CD14-positive monocyte (primary cell): ENCODE measurements around the gene AARSD1. TPM values are rescaled to one million over a fixed set of nuclear protein-coding genes. Genes with fewer than 3 reads are reported as not detected.

Source experiments
- DNase-seq, 3 donors: peaks; one replicate each; pipeline ENCODE4 v3.0.0-alpha.2; 2011 to 2022
- H2AFZ ChIP-seq: 2 replicates; pipeline ENCODE4 v1.6.0; 2012; ENCODE audit warnings: mild to moderate bottlenecking, low read depth, low read length, inconsistent platforms; ENCODE audit not compliant: insufficient read depth, poor library complexity, severe bottlenecking
- H3K27ac ChIP-seq, 2 donors: 1 replicate in 1 of 2; 2 replicates in 1 of 2; pipeline ENCODE4 v1.5.1; 2012 to 2013; ENCODE audit warnings: low read length in 2 of 2, control low read depth in 1 of 2, inconsistent platforms in 1 of 2, low read depth in 1 of 2, mild to moderate bottlenecking in 1 of 2
- H3K27me3 ChIP-seq, 2 donors: one replicate each; pipeline versions ENCODE4 v1.6.0 to v1.6.1; 2011 to 2013; ENCODE audit warnings: low read length in 2 of 2; ENCODE audit not compliant: control insufficient read depth in 2 of 2, insufficient read depth in 2 of 2
- H3K36me3 ChIP-seq, 2 donors: replicated peaks in 1 of 2; 1 replicate in 1 of 2; 2 replicates in 1 of 2; pipeline versions ENCODE4 v1.5.1 to v1.6.1; 2012 to 2013; ENCODE audit warnings: low read length in 2 of 2, control low read depth in 1 of 2, inconsistent platforms in 1 of 2, mild to moderate bottlenecking in 1 of 2; ENCODE audit not compliant: insufficient read depth in 2 of 2, control insufficient read depth in 1 of 2
- H3K4me1 ChIP-seq, 2 donors: 1 replicate in 1 of 2; 2 replicates in 1 of 2; pipeline versions ENCODE4 v1.5.1 to v1.6.1; 2012 to 2013; ENCODE audit warnings: low read length in 2 of 2, control low read depth in 1 of 2, inconsistent platforms in 1 of 2, mild to moderate bottlenecking in 1 of 2, moderate library complexity in 1 of 2; ENCODE audit not compliant: insufficient read depth in 2 of 2, control insufficient read depth in 1 of 2
- H3K4me2 ChIP-seq: replicated peaks from 2 replicates; pipeline ENCODE3; 2012; ENCODE audit warnings: low read length, moderate library complexity, mild to moderate bottlenecking; ENCODE audit not compliant: poor library complexity, severe bottlenecking; ENCODE audit errors: extremely low read depth
- H3K4me3 ChIP-seq, 3 experiments: fragments of 200-600 bp in 1 of 3; sonication (generic) in 1 of 3; replicated peaks in 1 of 3; 1 replicate in 2 of 3; 2 replicates in 1 of 3; pipeline ENCODE4 v1.5.1; 2011 to 2013; ENCODE audit warnings: low read length in 3 of 3, mild to moderate bottlenecking in 3 of 3, control low read depth in 2 of 3, low read depth in 2 of 3, inconsistent platforms in 1 of 3, moderate library complexity in 1 of 3
- H3K79me2 ChIP-seq: 2 replicates; pipeline ENCODE4 v1.6.0; 2012; ENCODE audit warnings: mild to moderate bottlenecking, control low read depth, inconsistent platforms, low read length, moderate library complexity; ENCODE audit not compliant: insufficient read depth
- H3K9ac ChIP-seq: 2 replicates; pipeline ENCODE4 v1.6.0; 2017; ENCODE audit warnings: low read length, mild to moderate bottlenecking; ENCODE audit not compliant: insufficient read depth, poor library complexity, severe bottlenecking
- H3K9me3 ChIP-seq, 2 donors: replicated peaks in 1 of 2; 1 replicate in 1 of 2; 2 replicates in 1 of 2; pipeline versions ENCODE4 v1.5.1 to v1.6.1; 2012 to 2013; ENCODE audit warnings: low read length in 2 of 2, control low read depth in 1 of 2; ENCODE audit not compliant: control insufficient read depth in 1 of 2, insufficient read depth in 1 of 2
- H4K20me1 ChIP-seq: 2 replicates; pipeline ENCODE4 v1.6.0; 2012; ENCODE audit warnings: mild to moderate bottlenecking, low read length, control low read depth, moderate library complexity; ENCODE audit not compliant: insufficient read depth
- H3K27ac Mint-ChIP-seq, 7 donors: one replicate each; pipeline ENCODE4 v1.8.0; 2020; ENCODE audit warnings: mild to moderate bottlenecking in 7 of 7, mixed read lengths in 7 of 7, moderate library complexity in 6 of 7, inconsistent platforms in 2 of 7
- H3K27me3 Mint-ChIP-seq, 3 donors: one replicate each; pipeline ENCODE4 v1.8.0; 2021 to 2022; ENCODE audit warnings: low read depth in 3 of 3, mild to moderate bottlenecking in 3 of 3, mixed read lengths in 3 of 3, moderate library complexity in 3 of 3, inconsistent platforms in 1 of 3
- H3K36me3 Mint-ChIP-seq, 2 donors: one replicate each; pipeline ENCODE4 v1.8.0; 2020; ENCODE audit warnings: mixed read lengths in 2 of 2, inconsistent platforms in 1 of 2, mild to moderate bottlenecking in 1 of 2
- H3K4me1 Mint-ChIP-seq: one replicate; pipeline ENCODE4 v1.8.0; 2020; ENCODE audit warnings: mild to moderate bottlenecking, mixed read lengths
- H3K4me3 Mint-ChIP-seq, 2 donors: one replicate each; pipeline ENCODE4 v1.8.0; 2020; ENCODE audit warnings: mild to moderate bottlenecking in 2 of 2, mixed read lengths in 2 of 2, moderate library complexity in 1 of 2
- H3K9me3 Mint-ChIP-seq, 7 donors: one replicate each; pipeline ENCODE4 v1.8.0; 2020 to 2022; ENCODE audit warnings: mixed read lengths in 7 of 7, mild to moderate bottlenecking in 6 of 7, moderate library complexity in 6 of 7, inconsistent platforms in 2 of 7
- CTCF ChIP-seq: fragments of 200-600 bp; IDR thresholded peaks from one replicate; pipeline ENCODE4 v1.8.0; 2022; ENCODE audit warnings: antibody characterized with exemption, mild to moderate bottlenecking
- WGBS: methylation state at CpG from one replicate; pipeline ENCODE4 v1.1.5; 2013; ENCODE audit warnings: missing lambda C conversion rate; ENCODE audit not compliant: insufficient coverage; 5-methylcytosine and 5-hydroxymethylcytosine counted together
- intact Hi-C, 2 donors: fragments of 100-400 bp; cut with micrococcal nuclease; formaldehyde crosslinking; loops; one replicate each; pipeline versions ENCODE4 v1.15.0 to v1.15.1; 2023
- polyA plus RNA-seq, 3 donors: library from polyadenylated mRNA; depleted of rRNA in 1 of 3; unstranded in 2 of 3; stranded (reverse) in 1 of 3; fragments of 300-500 nt in 2 of 3; fragments of >200 nt in 1 of 3; fragmentation: Illumina TruSeq in 2 of 3; gene quantifications; 1 replicate in 2 of 3; 2 replicates in 1 of 3; pipeline ENCODE4 v1.2.3, GENCODE V29; 2012 to 2021

AARSD1 gene
- polyA plus RNA-seq, 3 donors: 14.4 to 31.8 (median 17.4) TPM

GRCh38 chr17:42922294-42922693 lies 42.0 kb downstream of the AARSD1 start:
- DNase-seq: no peak
- H3K4me1 ChIP-seq: peaks cover 3 to 5% of the 10 kb centered on the region in 2 donors
- Mint-ChIP-seq H3K4me3 (no peak overlapping the region), H3K27me3 (no peaks in the 10 kb centered on the region), H3K36me3 (no peaks in the 10 kb centered on the region), H3K9me3 (peaks cover 0 to 2% (median 0%) of the 10 kb centered on the region in 7 donors), H3K4me1 (peaks cover 5% of the 10 kb centered on the region), H3K27ac (no peak overlapping the region)
- WGBS: 84% methylated on average over 3 of the region's 7 CpGs
- H3K36me3 ChIP-seq: no peaks in the 10 kb centered on the region
- H2AFZ ChIP-seq: no peak overlapping the region
- H3K79me2 ChIP-seq: no peaks in the 10 kb centered on the region
- intact Hi-C loops: no loop called here
- H3K27me3 ChIP-seq: no peaks in the 10 kb centered on the region
- no peaks in the 10 kb centered on the region for H4K20me1 ChIP-seq
- no peak overlapping the region for H3K9ac ChIP-seq
- no peaks in the 10 kb centered on the region for H3K9me3 ChIP-seq
- no peak overlapping the region for H3K4me2 ChIP-seq
- H3K27ac ChIP-seq: no peak overlapping the region
- TF ChIP-seq CTCF: no peak
- H3K4me3 ChIP-seq: no peak overlapping the region

GRCh38 chr17:42920922-42921321 lies 43.3 kb downstream of the AARSD1 start:
- no peak for TF ChIP-seq CTCF
- no peak overlapping the region for H3K4me2 ChIP-seq
- no peaks in the 10 kb centered on the region for H3K27me3 ChIP-seq
- H3K4me3 ChIP-seq: no peak overlapping the region
- no peak overlapping the region for H3K27ac ChIP-seq
- intact Hi-C loops: no loop called here
- no peak overlapping the region for H3K27ac Mint-ChIP-seq
- DNase-seq: no peak
- no peaks in the 10 kb centered on the region for H3K36me3 Mint-ChIP-seq
- no peaks in the 10 kb centered on the region for H3K79me2 ChIP-seq
- no peaks in the 10 kb centered on the region for H3K9me3 ChIP-seq
- H3K4me1 ChIP-seq: peaks cover 3 to 5% of the 10 kb centered on the region in 2 donors
- H3K27me3 Mint-ChIP-seq: no peaks in the 10 kb centered on the region
- H2AFZ ChIP-seq: no peak overlapping the region
- H3K9me3 Mint-ChIP-seq: peaks cover 0 to 4% (median 0%) of the 10 kb centered on the region in 7 donors
- WGBS: 0% methylated on average over 1 of the region's 3 CpGs
- H3K4me1 Mint-ChIP-seq: peaks cover 10% of the 10 kb centered on the region
- no peak overlapping the region for H3K9ac ChIP-seq
- H3K4me3 Mint-ChIP-seq: no peak overlapping the region
- H3K36me3 ChIP-seq: no peaks in the 10 kb centered on the region
- no peaks in the 10 kb centered on the region for H4K20me1 ChIP-seq
